ENCODE measurements around the gene AKAP5.

- TF ChIP-seq, protein P1, sequence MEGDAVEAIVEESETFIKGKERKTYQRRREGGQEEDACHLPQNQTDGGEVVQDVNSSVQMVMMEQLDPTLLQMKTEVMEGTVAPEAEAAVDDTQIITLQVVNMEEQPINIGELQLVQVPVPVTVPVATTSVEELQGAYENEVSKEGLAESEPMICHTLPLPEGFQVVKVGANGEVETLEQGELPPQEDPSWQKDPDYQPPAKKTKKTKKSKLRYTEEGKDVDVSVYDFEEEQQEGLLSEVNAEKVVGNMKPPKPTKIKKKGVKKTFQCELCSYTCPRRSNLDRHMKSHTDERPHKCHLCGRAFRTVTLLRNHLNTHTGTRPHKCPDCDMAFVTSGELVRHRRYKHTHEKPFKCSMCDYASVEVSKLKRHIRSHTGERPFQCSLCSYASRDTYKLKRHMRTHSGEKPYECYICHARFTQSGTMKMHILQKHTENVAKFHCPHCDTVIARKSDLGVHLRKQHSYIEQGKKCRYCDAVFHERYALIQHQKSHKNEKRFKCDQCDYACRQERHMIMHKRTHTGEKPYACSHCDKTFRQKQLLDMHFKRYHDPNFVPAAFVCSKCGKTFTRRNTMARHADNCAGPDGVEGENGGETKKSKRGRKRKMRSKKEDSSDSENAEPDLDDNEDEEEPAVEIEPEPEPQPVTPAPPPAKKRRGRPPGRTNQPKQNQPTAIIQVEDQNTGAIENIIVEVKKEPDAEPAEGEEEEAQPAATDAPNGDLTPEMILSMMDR (conservative IDR thresholded peaks at IDR 0.05 in 1 of 2, IDR thresholded peaks at IDR 0.05 in 1 of 2; ENCODE audit: extremely low read depth in 1 of 2, insufficient read depth in 1 of 2, low read depth in 1 of 2, low read length in 2 of 2) = no peak
- TF ChIP-seq EZH2 (IDR thresholded peaks at IDR 0.05; ENCODE audit: borderline replicate concordance, low read length) = no peak
Observed at GRCh38 chr14:64444140-64444539, 21.2 kb upstream of the AKAP5 start.
